GM12872 (cell line): ENCODE measurements around the gene BEAN1.

Source experiments
- TF ChIP-seq, protein P1 (sequence below): IDR thresholded peaks from 3 replicates; pipeline ENCODE4 v1.5.1; 2011; ENCODE audit warnings: low read depth, mild to moderate bottlenecking, low read length, moderate library complexity; ENCODE audit not compliant: insufficient read depth

Gene BEAN1

DNA sequence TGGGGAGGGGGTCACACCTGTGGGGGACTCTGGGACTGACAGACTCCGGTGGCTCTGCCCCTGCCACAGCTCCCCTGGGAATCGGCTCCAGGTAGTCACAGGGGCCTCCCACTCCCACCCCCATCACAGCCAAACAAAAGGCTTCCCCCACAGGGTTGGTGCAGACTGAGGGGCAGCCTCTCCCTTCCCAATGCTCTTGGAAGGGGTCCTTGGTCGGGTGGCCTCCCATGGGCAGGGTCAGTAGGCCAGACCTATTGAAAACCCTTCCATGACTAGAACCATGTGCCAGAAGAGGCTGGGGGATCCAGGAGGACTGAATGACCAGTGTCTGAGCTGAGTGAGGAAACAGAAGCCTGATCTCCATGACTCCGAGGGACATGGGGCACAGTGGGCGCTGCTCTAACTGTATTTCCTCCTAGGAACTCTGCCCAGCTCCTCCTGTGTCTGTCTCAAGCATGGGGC lies 94.2 kb downstream of the BEAN1 start:
- TF ChIP-seq, protein P1, sequence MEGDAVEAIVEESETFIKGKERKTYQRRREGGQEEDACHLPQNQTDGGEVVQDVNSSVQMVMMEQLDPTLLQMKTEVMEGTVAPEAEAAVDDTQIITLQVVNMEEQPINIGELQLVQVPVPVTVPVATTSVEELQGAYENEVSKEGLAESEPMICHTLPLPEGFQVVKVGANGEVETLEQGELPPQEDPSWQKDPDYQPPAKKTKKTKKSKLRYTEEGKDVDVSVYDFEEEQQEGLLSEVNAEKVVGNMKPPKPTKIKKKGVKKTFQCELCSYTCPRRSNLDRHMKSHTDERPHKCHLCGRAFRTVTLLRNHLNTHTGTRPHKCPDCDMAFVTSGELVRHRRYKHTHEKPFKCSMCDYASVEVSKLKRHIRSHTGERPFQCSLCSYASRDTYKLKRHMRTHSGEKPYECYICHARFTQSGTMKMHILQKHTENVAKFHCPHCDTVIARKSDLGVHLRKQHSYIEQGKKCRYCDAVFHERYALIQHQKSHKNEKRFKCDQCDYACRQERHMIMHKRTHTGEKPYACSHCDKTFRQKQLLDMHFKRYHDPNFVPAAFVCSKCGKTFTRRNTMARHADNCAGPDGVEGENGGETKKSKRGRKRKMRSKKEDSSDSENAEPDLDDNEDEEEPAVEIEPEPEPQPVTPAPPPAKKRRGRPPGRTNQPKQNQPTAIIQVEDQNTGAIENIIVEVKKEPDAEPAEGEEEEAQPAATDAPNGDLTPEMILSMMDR, result no peak

DNA sequence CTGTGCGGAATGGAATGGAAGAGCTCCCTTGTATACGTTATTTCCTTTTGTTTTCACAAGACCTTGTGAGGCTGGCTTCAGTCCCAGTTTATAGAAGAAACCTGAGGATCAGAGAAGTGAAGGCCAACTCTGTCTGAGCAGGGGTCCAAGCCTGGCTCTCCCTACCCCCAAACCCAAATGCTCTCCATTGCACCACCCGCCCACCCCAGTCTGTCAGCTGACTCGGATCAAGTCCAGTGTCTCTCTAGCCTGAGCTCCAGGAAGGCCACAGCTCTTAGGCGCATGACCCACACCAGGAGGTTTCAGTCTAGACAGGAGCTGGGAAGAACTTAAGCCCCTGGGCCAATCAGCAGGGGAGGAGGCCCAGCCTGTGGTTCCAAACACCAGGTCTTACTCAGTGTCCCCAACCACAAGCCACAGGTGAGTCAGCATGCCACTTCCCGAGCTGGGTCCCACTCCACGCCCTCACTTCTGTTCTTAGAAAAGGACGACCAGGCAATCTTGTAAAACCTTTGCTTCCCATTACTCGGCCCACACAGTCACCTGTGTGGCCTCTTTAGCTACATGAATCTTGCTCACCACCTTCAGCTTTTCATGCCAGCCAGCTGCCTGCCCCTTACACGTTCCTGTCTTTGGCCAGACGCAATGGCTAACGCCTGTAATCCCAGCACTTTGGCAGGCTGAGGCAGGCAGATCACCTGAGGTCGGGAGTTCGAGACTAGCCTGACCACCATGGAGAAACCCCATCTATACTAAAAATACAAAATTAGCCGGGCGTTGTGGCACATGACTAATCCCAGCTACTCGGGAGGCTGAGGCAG lies 95.1 kb downstream of the BEAN1 start:
- TF ChIP-seq, protein P1, result no peak

DNA sequence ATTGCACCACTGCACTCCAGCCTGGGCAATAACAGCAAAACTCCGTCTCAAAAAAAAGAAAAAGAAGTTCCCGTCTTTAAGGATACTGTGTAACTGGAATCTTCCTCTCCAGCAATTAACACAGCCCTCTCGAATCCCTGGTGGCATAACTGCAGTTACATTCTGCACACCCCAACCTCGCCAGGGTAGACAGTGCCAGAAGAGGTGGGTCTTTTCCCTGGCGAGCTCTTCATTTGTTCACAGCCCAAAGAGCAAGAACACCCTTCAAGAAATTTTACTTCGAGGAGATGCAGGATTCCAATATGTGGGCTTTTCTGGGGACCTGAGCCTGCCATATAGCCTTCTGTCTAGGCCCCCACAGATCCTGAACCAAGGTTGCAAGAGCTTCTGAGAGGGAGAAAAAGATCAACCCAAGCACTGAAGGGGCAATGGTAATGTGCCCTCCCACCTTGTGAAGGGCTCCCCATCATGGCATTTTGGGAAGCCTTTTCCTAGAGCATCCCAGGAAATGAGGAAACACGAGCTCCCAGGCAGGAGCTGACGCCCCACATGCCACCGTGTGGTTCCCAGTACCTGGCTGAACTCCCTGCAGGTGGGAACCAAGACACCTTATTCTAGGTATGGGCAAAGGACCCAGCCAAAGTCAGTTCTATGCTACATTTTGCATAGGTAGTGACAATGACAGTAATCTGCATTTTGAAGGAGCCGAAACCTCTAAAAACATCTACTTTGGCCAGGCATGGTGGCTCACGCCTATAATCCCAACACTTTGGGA lies 95.9 kb downstream of the BEAN1 start:
- TF ChIP-seq, protein P1, result no peak

DNA sequence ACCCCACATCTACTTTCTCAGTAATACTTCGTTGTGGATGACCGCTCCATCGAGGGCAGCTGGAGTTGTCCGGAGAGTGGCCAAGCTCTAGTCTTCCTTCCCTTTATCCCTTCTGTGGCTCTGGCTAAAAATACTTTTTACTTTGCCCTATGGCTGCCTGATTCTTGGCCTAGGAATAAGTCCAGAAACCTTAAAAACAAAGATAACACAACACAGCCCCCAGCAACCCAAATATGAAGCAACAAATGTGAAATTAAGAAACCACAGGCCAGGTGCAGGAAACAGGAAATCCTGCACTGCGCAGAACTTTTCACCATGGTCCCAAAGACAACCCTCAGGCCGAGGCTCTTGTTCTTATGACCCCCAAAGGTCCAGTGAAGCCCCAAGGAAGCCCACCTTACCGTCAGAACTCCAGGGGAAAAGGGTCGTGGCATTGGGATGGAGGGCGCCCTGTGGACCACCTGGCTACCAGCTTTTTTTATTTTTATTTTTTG lies 96.8 kb downstream of the BEAN1 start:
- TF ChIP-seq, protein P1, result no peak

DNA sequence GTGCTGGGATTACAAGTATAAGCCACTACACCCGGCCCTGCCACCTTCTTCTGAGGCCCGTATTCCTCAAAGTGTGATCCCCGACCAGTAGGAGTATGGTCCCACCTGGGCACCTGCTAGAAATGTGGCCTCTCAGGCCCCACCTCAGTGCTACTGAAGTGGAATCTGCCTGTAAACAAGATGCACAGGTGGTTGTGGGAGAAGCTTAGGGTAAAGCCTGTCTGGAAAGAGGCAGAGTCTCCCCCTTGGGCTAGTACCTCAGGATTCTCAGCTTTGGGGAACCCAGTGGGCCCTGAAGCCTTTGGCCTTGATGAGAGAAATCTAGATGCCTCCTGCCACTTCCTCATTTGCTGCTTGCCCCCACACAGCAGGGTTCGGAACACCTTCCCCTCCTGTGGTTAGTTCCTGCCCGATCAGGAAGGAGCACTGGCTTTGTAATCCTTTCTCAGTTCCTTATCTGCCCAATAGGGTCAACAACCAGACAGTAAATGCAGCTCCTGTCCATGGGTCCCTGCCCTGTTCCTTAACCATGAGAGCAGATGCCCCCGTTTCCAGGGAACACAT lies 97.6 kb downstream of the BEAN1 start:
- TF ChIP-seq, protein P1, result peak; percentile 29; the same call in 2 of the 3 replicates

DNA sequence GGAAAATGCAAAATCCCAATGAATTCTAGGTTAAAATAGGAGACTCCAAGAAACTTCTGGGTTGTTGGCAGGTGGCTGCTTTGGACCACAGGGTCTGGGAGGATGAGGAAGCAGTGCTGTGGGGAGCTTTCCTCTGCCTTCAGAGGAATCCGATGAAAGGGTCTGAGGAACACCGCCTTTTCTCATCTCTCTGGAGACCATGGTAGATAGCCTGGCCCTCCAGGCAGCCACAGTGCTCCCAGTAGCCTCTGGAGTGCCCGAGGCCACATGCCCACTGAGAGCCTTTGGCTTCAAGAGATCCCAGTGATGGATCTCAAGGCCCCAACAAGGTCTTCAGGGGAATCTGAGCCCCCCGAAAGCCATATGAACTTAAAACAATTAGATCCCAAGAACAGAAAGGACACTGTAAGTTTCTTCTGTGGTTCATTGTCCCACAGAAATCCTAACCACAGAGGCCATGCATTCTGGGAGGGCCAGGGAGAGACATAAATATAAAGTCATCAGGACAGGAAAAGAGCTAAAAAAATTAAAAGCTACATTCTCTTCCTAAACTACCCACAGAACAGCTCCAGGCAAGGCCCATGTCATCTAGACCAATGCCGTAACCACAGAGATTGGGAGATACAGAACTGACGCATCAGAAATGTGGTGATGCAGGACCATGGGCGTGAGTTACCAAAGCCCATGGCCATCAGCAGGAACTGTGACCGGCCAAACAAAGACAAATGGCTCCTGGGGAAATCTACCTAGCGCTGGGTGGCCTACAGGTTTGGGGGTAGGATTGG lies 98.5 kb downstream of the BEAN1 start:
- TF ChIP-seq, protein P1, result no peak
